Keratinocyte (primary cell): ENCODE measurements around the gene C16orf86. TPM values are rescaled to one million over a fixed set of nuclear protein-coding genes. Genes with fewer than 3 reads are reported as not detected.

ENCODE experiments used
- DNase-seq: peaks from one replicate; pipeline ENCODE4 v3.0.0-alpha.2; 2011; ENCODE audit warnings: low read depth, missing footprints, low spot score
- FAIRE-seq: peaks from 2 replicates; lab custom pipeline; 2011; peaks lifted over from hg19 to GRCh38; lab: Jason Lieb, UNC
- H2AFZ ChIP-seq: 2 replicates; pipeline ENCODE4 v1.6.0; 2012; ENCODE audit warnings: low read length, control low read depth, inconsistent platforms; ENCODE audit not compliant: control insufficient read depth
- H3K27ac ChIP-seq: 2 replicates; pipeline ENCODE4 v1.5.1; 2011; ENCODE audit warnings: low read length; ENCODE audit not compliant: control insufficient read depth, insufficient read depth
- H3K27me3 ChIP-seq: 3 replicates; pipeline ENCODE4 v1.6.0; 2011; ENCODE audit warnings: low read length; ENCODE audit not compliant: control insufficient read depth, insufficient read depth; ENCODE audit errors: extremely low read depth
- H3K36me3 ChIP-seq, 2 experiments: 2 replicates in 1 of 2; 3 replicates in 1 of 2; pipeline ENCODE4 v1.5.1; 2011; ENCODE audit warnings: low read length in 2 of 2, mild to moderate bottlenecking in 1 of 2; ENCODE audit not compliant: control insufficient read depth in 2 of 2, insufficient read depth in 2 of 2; ENCODE audit errors: extremely low read depth in 1 of 2
- H3K4me1 ChIP-seq: 3 replicates; pipeline ENCODE4 v1.5.1; 2011; ENCODE audit warnings: low read length; ENCODE audit not compliant: control insufficient read depth, insufficient read depth; ENCODE audit errors: extremely low read depth
- H3K4me2 ChIP-seq: 3 replicates; pipeline ENCODE4 v1.6.0; 2011; ENCODE audit warnings: low read depth, low read length; ENCODE audit not compliant: control insufficient read depth, insufficient read depth; ENCODE audit errors: extremely low read depth
- H3K4me3 ChIP-seq, 3 experiments: fragments of 200-600 bp in 1 of 3; sonication (generic) in 1 of 3; 2 replicates in 2 of 3; 3 replicates in 1 of 3; pipeline ENCODE4 v1.5.1; 2011 to 2016; ENCODE audit warnings: low read length in 3 of 3, mild to moderate bottlenecking in 3 of 3, control low read depth in 2 of 3, inconsistent platforms in 1 of 3, low read depth in 1 of 3, mixed read lengths in 1 of 3, mixed run types in 1 of 3, moderate library complexity in 1 of 3; ENCODE audit not compliant: control insufficient read depth in 2 of 3, insufficient read depth in 2 of 3; ENCODE audit errors: extremely low read depth in 1 of 3
- H3K79me2 ChIP-seq: 2 replicates; pipeline ENCODE4 v1.6.0; 2012; ENCODE audit warnings: low read length; ENCODE audit not compliant: control insufficient read depth, insufficient read depth
- H3K9ac ChIP-seq: 3 replicates; pipeline ENCODE4 v1.6.0; 2011; ENCODE audit warnings: low read length; ENCODE audit not compliant: control insufficient read depth, insufficient read depth; ENCODE audit errors: extremely low read depth
- H3K9me1 ChIP-seq: 3 replicates; pipeline ENCODE4 v1.6.0; 2011; ENCODE audit warnings: low read length; ENCODE audit not compliant: control insufficient read depth, insufficient read depth; ENCODE audit errors: extremely low read depth
- H3K9me3 ChIP-seq: 2 replicates; pipeline ENCODE4 v1.5.1; 2012; ENCODE audit warnings: low read depth, low read length; ENCODE audit not compliant: control insufficient read depth
- H4K20me1 ChIP-seq: 3 replicates; pipeline ENCODE4 v1.6.0; 2011; ENCODE audit warnings: low read length; ENCODE audit not compliant: control insufficient read depth, insufficient read depth; ENCODE audit errors: extremely low read depth
- EZH2 ChIP-seq: IDR thresholded peaks from one replicate; pipeline ENCODE4 v1.6.1; 2012; ENCODE audit warnings: inconsistent platforms, mild to moderate bottlenecking, low read length, moderate library complexity
- dilution Hi-C: fragments of 300-500 bp; cut with MboI; formaldehyde crosslinking; loops from one replicate; pipeline ENCODE4 v1.7.0; 2020; ENCODE audit warnings: low sequenced_read_pairs; ENCODE audit not compliant: extremely low pct_ligation_motif_present
- polyA plus RNA-seq, 5 experiments: library from polyadenylated mRNA; depleted of rRNA in 3 of 5; stranded (reverse) in 3 of 5; stranded (forward) in 1 of 5; unstranded in 1 of 5; fragments of >200 nt; gene quantifications; 1 replicate in 1 of 5; 2 replicates in 3 of 5; 3 replicates in 1 of 5; pipeline versions ENCODE4 v1.2.1 to v1.2.3, GENCODE V29; 2011 to 2012; ENCODE audit warnings: missing spikeins in 2 of 5, low read depth in 1 of 5, low replicate concordance in 1 of 5
- TF ChIP-seq, protein P1 (sequence below), 3 experiments: IDR thresholded peaks in 1 of 3; conservative IDR thresholded peaks in 1 of 3; optimal IDR thresholded peaks in 1 of 3; 2 replicates in 2 of 3; 3 replicates in 1 of 3; pipeline versions ENCODE3 to v1.5.1; 2011; ENCODE audit warnings: low read length in 3 of 3, mild to moderate bottlenecking in 3 of 3, moderate library complexity in 2 of 3, control low read depth in 1 of 3, inconsistent platforms in 1 of 3; ENCODE audit not compliant: insufficient read depth in 2 of 3; ENCODE audit errors: extremely low read depth in 1 of 3

C16orf86 gene
- polyA plus RNA-seq, 1 donor (not counting 4 experiments of a cell fraction or from before 2014, with no cell fraction given): 0.17 TPM

DNA sequence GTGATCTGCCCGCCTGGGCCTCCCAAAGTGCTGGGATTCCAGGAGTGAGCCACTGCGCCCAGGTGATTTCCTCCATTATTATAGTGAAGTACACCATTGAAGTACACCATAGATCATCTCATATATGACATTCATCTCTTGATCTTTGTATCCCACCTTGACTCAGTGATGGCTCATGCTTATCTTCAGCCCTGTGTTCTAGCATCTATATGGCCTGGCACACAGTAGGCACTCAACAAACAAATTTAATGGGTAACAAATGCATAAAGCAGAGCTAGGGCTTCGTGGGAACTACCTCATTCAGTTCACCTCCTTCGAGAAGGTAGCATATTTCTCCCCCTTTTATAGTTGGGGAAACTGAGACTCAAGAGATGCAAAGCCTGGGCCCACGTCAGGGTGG, 1.0 kb upstream of the C16orf86 start:
- H3K4me1 ChIP-seq: peaks cover 14% of the 10 kb centered on the region
- H3K4me2 ChIP-seq: peak overlapping the region; percentile 85
- H3K27me3 ChIP-seq: no peaks in the 10 kb centered on the region
- H3K9me1 ChIP-seq: no peaks in the 10 kb centered on the region
- dilution Hi-C loops: no loop called here
- peak overlapping the region; percentile 45 for H3K9ac ChIP-seq
- FAIRE-seq (no peak), DNase-seq (no peak)
- H3K4me3 ChIP-seq: peak overlapping the region; percentile 46 to 79 (median 60)
- no peaks in the 10 kb centered on the region for H3K9me3 ChIP-seq
- TF ChIP-seq, protein P1, sequence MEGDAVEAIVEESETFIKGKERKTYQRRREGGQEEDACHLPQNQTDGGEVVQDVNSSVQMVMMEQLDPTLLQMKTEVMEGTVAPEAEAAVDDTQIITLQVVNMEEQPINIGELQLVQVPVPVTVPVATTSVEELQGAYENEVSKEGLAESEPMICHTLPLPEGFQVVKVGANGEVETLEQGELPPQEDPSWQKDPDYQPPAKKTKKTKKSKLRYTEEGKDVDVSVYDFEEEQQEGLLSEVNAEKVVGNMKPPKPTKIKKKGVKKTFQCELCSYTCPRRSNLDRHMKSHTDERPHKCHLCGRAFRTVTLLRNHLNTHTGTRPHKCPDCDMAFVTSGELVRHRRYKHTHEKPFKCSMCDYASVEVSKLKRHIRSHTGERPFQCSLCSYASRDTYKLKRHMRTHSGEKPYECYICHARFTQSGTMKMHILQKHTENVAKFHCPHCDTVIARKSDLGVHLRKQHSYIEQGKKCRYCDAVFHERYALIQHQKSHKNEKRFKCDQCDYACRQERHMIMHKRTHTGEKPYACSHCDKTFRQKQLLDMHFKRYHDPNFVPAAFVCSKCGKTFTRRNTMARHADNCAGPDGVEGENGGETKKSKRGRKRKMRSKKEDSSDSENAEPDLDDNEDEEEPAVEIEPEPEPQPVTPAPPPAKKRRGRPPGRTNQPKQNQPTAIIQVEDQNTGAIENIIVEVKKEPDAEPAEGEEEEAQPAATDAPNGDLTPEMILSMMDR (optimal IDR thresholded peaks at IDR 0.05 in 1 of 3, IDR thresholded peaks at IDR 0.05 in 1 of 3, conservative IDR thresholded peaks at IDR 0.05 in 1 of 3; ENCODE audit: extremely low read depth in 1 of 3, insufficient read depth in 2 of 3, low read length in 3 of 3): no peak
- TF ChIP-seq EZH2: no peak
- no peaks in the 10 kb centered on the region for H4K20me1 ChIP-seq
- H3K79me2 ChIP-seq: no peaks in the 10 kb centered on the region
- no peak overlapping the region for H3K27ac ChIP-seq
- no peak overlapping the region for H2AFZ ChIP-seq
- H3K36me3 ChIP-seq: peaks cover 1 to 5% of the 10 kb centered on the region in 2 experiments

DNA sequence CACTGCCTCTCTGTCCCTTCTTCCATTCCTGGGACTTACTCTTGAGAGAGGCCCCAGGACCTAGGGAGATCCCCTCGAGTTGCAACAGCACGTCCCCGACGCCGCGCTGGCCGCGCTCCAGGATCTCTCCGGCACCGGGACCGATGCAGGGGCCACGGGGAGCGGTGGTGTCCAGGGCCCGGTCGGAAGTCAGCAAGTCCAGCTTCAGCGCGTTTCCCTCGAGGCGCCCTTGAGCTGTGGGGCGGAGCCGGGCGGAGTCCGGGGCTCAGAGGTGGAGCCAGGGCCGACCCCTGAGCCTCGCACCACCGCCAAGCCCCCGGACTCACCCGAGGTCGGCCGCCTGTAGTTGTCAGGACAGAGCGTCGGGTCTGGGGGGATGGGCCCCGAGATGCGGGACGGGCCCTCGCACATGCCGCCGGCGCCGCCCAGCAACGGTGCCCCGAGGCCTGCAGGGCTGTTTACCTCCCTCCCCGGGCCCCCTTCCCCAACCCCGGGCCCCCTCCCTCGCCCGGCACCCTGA, 522 bp upstream of the C16orf86 start:
- no peaks in the 10 kb centered on the region for H3K79me2 ChIP-seq
- no peaks in the 10 kb centered on the region for H3K9me3 ChIP-seq
- dilution Hi-C loops: no loop called here
- peak overlapping the region; percentile 85 for H3K4me2 ChIP-seq
- peak overlapping the region; percentile 34 for H2AFZ ChIP-seq
- H3K36me3 ChIP-seq: peaks cover 1 to 5% of the 10 kb centered on the region in 2 experiments
- no peaks in the 10 kb centered on the region for H3K27me3 ChIP-seq
- peak overlapping the region; percentile 46 to 79 (median 60) for H3K4me3 ChIP-seq
- DNase-seq: no peak
- peaks cover 12% of the 10 kb centered on the region for H3K4me1 ChIP-seq
- peak overlapping the region; percentile 45 for H3K9ac ChIP-seq
- H3K9me1 ChIP-seq: no peaks in the 10 kb centered on the region
- TF ChIP-seq, protein P1 (optimal IDR thresholded peaks at IDR 0.05 in 1 of 3, IDR thresholded peaks at IDR 0.05 in 1 of 3, conservative IDR thresholded peaks at IDR 0.05 in 1 of 3; ENCODE audit: extremely low read depth in 1 of 3, insufficient read depth in 2 of 3, low read length in 3 of 3): no peak
- no peak for TF ChIP-seq EZH2
- H3K27ac ChIP-seq: no peak overlapping the region
- no peak for FAIRE-seq
- no peaks in the 10 kb centered on the region for H4K20me1 ChIP-seq
